Measurements from ENCODE around the gene ZKSCAN7. TPM values are rescaled to one million over a fixed set of nuclear protein-coding genes. Genes with fewer than 3 reads are reported as not detected.

The ZKSCAN7 gene
- total and polyA plus RNA-seq, 2 of the 8 experiments (the other 6 are each of a cell fraction or from before 2014, with no cell fraction given) = 5.5 to 8.5 TPM

DNA sequence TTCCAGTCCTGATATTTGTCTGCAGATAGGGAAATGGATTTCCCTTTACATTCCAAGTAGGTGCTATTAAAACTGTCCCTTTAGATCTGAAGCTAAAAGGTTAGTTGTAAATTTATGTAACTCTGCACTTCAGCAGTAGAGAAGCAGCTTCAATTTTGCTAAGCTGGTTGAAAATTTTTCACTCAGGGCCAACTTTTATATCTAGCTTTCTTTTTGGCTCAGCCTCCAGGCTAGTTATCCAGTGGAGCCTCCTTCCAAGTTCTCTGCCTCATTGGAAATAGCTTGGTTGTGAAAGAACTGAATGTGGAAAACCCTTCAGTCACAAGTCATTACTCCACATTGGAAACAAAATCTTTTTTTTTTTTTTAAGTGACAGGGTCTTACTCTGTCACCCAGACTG is 21.6 kb downstream of the ZKSCAN7 start:
- H3K4me1 ChIP-seq (replicated peaks in 1 of 4; ENCODE audit: control insufficient read depth in 3 of 4, insufficient read depth in 4 of 4, low read length in 3 of 4) = no peaks in the 10 kb centered on the region
- DNase-seq (ENCODE audit: low read depth in 1 of 2, low spot score in 2 of 2) (no peak), FAIRE-seq (no peak)
- no peak overlapping the region for H2BK20ac ChIP-seq (ENCODE audit: low read length)
- H3K27me3 ChIP-seq (replicated peaks in 1 of 4; ENCODE audit: control insufficient read depth in 3 of 4, extremely low read depth in 1 of 4, insufficient read depth in 3 of 4, low read length in 3 of 4) = no peaks in the 10 kb centered on the region
- no peaks in the 10 kb centered on the region; the same call in 1 of the 2 replicates for H3K23me2 ChIP-seq (ENCODE audit: low read depth, low read length)
- no peak overlapping the region for H4K8ac ChIP-seq (ENCODE audit: extremely low read depth, insufficient read depth, low read length)
- H2AFZ ChIP-seq (ENCODE audit: low read length) = no peak overlapping the region
- H2AK5ac ChIP-seq (ENCODE audit: low read depth, low read length) = no peak overlapping the region
- H3K9ac ChIP-seq (replicated peaks in 1 of 4; ENCODE audit: extremely low read depth in 1 of 4, low read depth in 3 of 4, low read length in 3 of 4) = no peak overlapping the region
- H3K9me3 ChIP-seq (ENCODE audit: insufficient read depth in 2 of 2, low read depth in 1 of 2, low read length in 1 of 2) = no peaks in the 10 kb centered on the region; a peak in 1 of 4 replicates
- no peaks in the 10 kb centered on the region for H3K79me1 ChIP-seq (ENCODE audit: low read depth, low read length)
- H3K27ac ChIP-seq (ENCODE audit: low read depth, low read length) = no peak overlapping the region
- no peak overlapping the region for H3K4me2 ChIP-seq (ENCODE audit: insufficient read depth in 1 of 2, low read depth in 2 of 2, low read length in 2 of 2)
- no peak overlapping the region for H4K91ac ChIP-seq (replicated peaks; ENCODE audit: insufficient read length, low read length)
- peaks cover 0 to 22% (median 3%) of the 10 kb centered on the region in 4 experiments; a peak in 4 of 8 replicates for H3K36me3 ChIP-seq (ENCODE audit: control insufficient read depth in 2 of 4, insufficient read depth in 4 of 4, low read length in 3 of 4)
- no peaks in the 10 kb centered on the region for H4K20me1 ChIP-seq (replicated peaks in 1 of 2; ENCODE audit: control insufficient read depth in 1 of 2, insufficient read depth in 2 of 2, low read length in 2 of 2)
- H2BK15ac ChIP-seq (ENCODE audit: low read length) = no peak overlapping the region
- TF ChIP-seq, protein P1, sequence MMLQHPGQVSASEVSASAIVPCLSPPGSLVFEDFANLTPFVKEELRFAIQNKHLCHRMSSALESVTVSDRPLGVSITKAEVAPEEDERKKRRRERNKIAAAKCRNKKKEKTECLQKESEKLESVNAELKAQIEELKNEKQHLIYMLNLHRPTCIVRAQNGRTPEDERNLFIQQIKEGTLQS (IDR thresholded peaks at IDR 0.05; ENCODE audit: insufficient read depth, low read depth, low read length) = no peak
- TF ChIP-seq HDAC2 (IDR thresholded peaks at IDR 0.05; ENCODE audit: borderline replicate concordance in 1 of 2, low read depth in 2 of 2, low read length in 2 of 2) = no peak
- no peak for TF ChIP-seq CREB1 (IDR thresholded peaks at IDR 0.05)
- no peak overlapping the region for H3K4ac ChIP-seq (replicated peaks; ENCODE audit: insufficient read length, low read depth, low read length)
- no peaks in the 10 kb centered on the region for H3K79me2 ChIP-seq (ENCODE audit: control insufficient read depth in 1 of 2, insufficient read depth in 2 of 2, low read length in 2 of 2)
- H2BK12ac ChIP-seq (ENCODE audit: low read depth, low read length) = no peak overlapping the region
- H3K14ac ChIP-seq (ENCODE audit: insufficient read length) = no peak overlapping the region
- H3K23ac ChIP-seq (ENCODE audit: insufficient read length) = no peak overlapping the region
- H3K56ac ChIP-seq (replicated peaks; ENCODE audit: insufficient read length, low read depth, low read length) = no peak overlapping the region
- ChIA-PET CTCF (ENCODE audit: partially characterized antibody) (interaction anchor here (0.6 to 0.7 kb wide), 3 partner anchors 271 to 793 kb away, joined by 3 to 4 read pairs (median 4); no protein-coding TSS in a partner anchor), POLR2A (ENCODE audit: partially characterized antibody) (interaction anchor here (0.6 to 0.8 kb wide), 3 partner anchors 8 to 22 kb away, joined by 4 to 5 read pairs (median 5); partner anchors contain the start of gene ZKSCAN7)
- no peak overlapping the region for H4K5ac ChIP-seq (ENCODE audit: insufficient read length, low read depth, low read length)
- H3K4me3 ChIP-seq (ENCODE audit: extremely low read depth in 1 of 4, insufficient read depth in 2 of 4, low read depth in 3 of 4, low read length in 4 of 4) = no peak overlapping the region
- no peak overlapping the region for H2BK5ac ChIP-seq (ENCODE audit: low read depth, low read length)
- H2BK120ac ChIP-seq (replicated peaks; ENCODE audit: low read depth, low read length) = no peak overlapping the region
- no peak overlapping the region for H3K18ac ChIP-seq (ENCODE audit: extremely low read depth, low read length)
